A549 (cell line): Measurements from ENCODE around the gene DCLRE1A. TPM values are rescaled to one million over a fixed set of nuclear protein-coding genes. Genes with fewer than 3 reads are reported as not detected.

Experiments used
- ATAC-seq, 2 experiments: fragments of 200-7000 bp in 1 of 2; fragments of >200 bp in 1 of 2; cut with Nextera tagmentation in 1 of 2; cut with Tn5 transposase in 1 of 2; 3 replicates each; pipeline versions ENCODE4 v1.8.0 to v1.9.1; 2018 to 2020; ENCODE audit warnings: mild to moderate bottlenecking in 1 of 2, moderate library complexity in 1 of 2
- CTCF ChIA-PET: fragments of 300-600 bp; sonication (Branson Sonifier 250); formaldehyde crosslinking; extraction: SDS; loops from one replicate; lab custom pipeline; 2021; ENCODE audit warnings: antibody characterized with exemption, inconsistent platforms; lab: Yijun Ruan, JAX
- POLR2A ChIA-PET: fragments of 350-600 bp; formaldehyde crosslinking; extraction: SDS; loops from one replicate; lab custom pipeline; 2021; ENCODE audit warnings: antibody characterized with exemption, inconsistent platforms; lab: Yijun Ruan, JAX
- DNase-seq, 2 experiments: peaks; one replicate each; pipeline versions ENCODE4 v3.0.0 to v3.0.0-alpha.2; 2011 to 2016; ENCODE audit warnings: low read depth in 1 of 2, low spot score in 1 of 2
- FAIRE-seq: peaks from 2 replicates; lab custom pipeline; 2011; peaks lifted over from hg19 to GRCh38; lab: Jason Lieb, UNC
- H3K27ac ChIP-seq, 2 experiments: fragments of >200 bp; sonication (Bioruptor Twin); formaldehyde crosslinking; 3 replicates each; pipeline ENCODE4 v1.5.1; 2016 to 2017
- H3K4me1 ChIP-seq: fragments of >200 bp; sonication (Bioruptor Twin); formaldehyde crosslinking; 3 replicates; pipeline ENCODE4 v1.6.1; 2016
- H3K4me2 ChIP-seq: fragments of >200 bp; sonication (Bioruptor Twin); formaldehyde crosslinking; 3 replicates; pipeline ENCODE4 v1.6.1; 2016
- H3K4me3 ChIP-seq: fragments of >200 bp; sonication (Bioruptor Twin); formaldehyde crosslinking; 3 replicates; pipeline ENCODE4 v1.5.1; 2016
- H3K9me3 ChIP-seq: fragments of >200 bp; sonication (Bioruptor Twin); formaldehyde crosslinking; 3 replicates; pipeline ENCODE4 v1.6.1; 2016
- ATOH8 ChIP-seq: fragments of 250-450 bp; sonication (Bioruptor Pico); IDR thresholded peaks from 2 replicates; pipeline ENCODE4 v1.5.0; 2020; ENCODE audit warnings: low read depth, mild to moderate bottlenecking, moderate library complexity
- BHLHE40 ChIP-seq: IDR thresholded peaks from 2 replicates; pipeline ENCODE4 v1.6.1; 2012; ENCODE audit warnings: low read depth, low read length, inconsistent platforms
- CHD2 ChIP-seq: fragments of 150-350 bp; IDR thresholded peaks from 2 replicates; pipeline ENCODE4 v1.6.1; 2014; ENCODE audit warnings: low read length; ENCODE audit not compliant: partially characterized antibody
- CHD4 ChIP-seq: fragments of 200-600 bp; sonication (generic); IDR thresholded peaks from 2 replicates; pipeline ENCODE4 v1.6.1; 2016; ENCODE audit warnings: antibody characterized with exemption, mild to moderate bottlenecking, borderline replicate concordance
- EHF ChIP-seq: fragments of 250-450 bp; sonication (Bioruptor Pico); IDR thresholded peaks from 2 replicates; pipeline ENCODE4 v1.5.0; 2020; ENCODE audit warnings: mild to moderate bottlenecking
- FOSB ChIP-seq: fragments of 250-450 bp; sonication (Bioruptor Pico); IDR thresholded peaks from 2 replicates; pipeline ENCODE4 v1.5.0; 2020; ENCODE audit warnings: mild to moderate bottlenecking, moderate library complexity
- FOXS1 ChIP-seq: fragments of 250-450 bp; sonication (Bioruptor Pico); IDR thresholded peaks from 2 replicates; pipeline ENCODE4 v1.5.0; 2020; ENCODE audit warnings: mild to moderate bottlenecking, moderate library complexity
- HES2 ChIP-seq: fragments of >200 bp; sonication (Bioruptor Twin); formaldehyde crosslinking; IDR thresholded peaks from 2 replicates; pipeline ENCODE4 v1.6.1; 2016
- HEYL ChIP-seq: fragments of 250-450 bp; sonication (Bioruptor Pico); IDR thresholded peaks from 2 replicates; pipeline ENCODE4 v1.8.0; 2021; ENCODE audit warnings: mild to moderate bottlenecking, moderate library complexity
- HOXA7 ChIP-seq: fragments of 250-450 bp; sonication (Bioruptor Pico); IDR thresholded peaks from 2 replicates; pipeline ENCODE4 v1.5.0; 2020; ENCODE audit warnings: mild to moderate bottlenecking, moderate library complexity
- JUN ChIP-seq, 2 experiments: fragments of >200 bp; sonication (Bioruptor Twin); formaldehyde crosslinking; IDR thresholded peaks; 2 replicates in 1 of 2; 3 replicates in 1 of 2; pipeline ENCODE4 v1.6.1; 2016 to 2017
- KDM1A ChIP-seq: fragments of 200-600 bp; sonication (generic); IDR thresholded peaks from 2 replicates; pipeline ENCODE4 v1.6.1; 2016; ENCODE audit warnings: low read depth, mild to moderate bottlenecking
- KDM5A ChIP-seq: fragments of 200-600 bp; sonication (generic); IDR thresholded peaks from 2 replicates; pipeline ENCODE4 v1.6.1; 2016; ENCODE audit warnings: antibody characterized with exemption, mild to moderate bottlenecking
- MAZ ChIP-seq: fragments of 150-350 bp; IDR thresholded peaks from 2 replicates; pipeline ENCODE4 v1.6.1; 2014; ENCODE audit warnings: antibody characterized with exemption, low read depth, low read length, borderline replicate concordance
- MYC ChIP-seq: IDR thresholded peaks from 2 replicates; pipeline ENCODE4 v1.6.1; 2012; ENCODE audit warnings: mild to moderate bottlenecking, inconsistent platforms, low read length, improper control_type of control experiment, borderline replicate concordance
- NFE2L2 ChIP-seq: fragments of 150-350 bp; conservative IDR thresholded peaks from 2 replicates; pipeline ENCODE4 v1.6.1; 2014; ENCODE audit warnings: low read length
- PBX3 ChIP-seq: IDR thresholded peaks from 2 replicates; pipeline ENCODE4 v1.6.1; 2012
- PHF8 ChIP-seq: fragments of 200-600 bp; sonication (generic); IDR thresholded peaks from 2 replicates; pipeline ENCODE4 v1.6.1; 2016; ENCODE audit warnings: low read depth, mild to moderate bottlenecking, antibody characterized with exemption, moderate library complexity, borderline replicate concordance
- RAD21 ChIP-seq, 2 experiments: fragments of >200 bp in 1 of 2; sonication (Bioruptor Twin) in 1 of 2; formaldehyde crosslinking in 1 of 2; IDR thresholded peaks in 1 of 2; conservative IDR thresholded peaks in 1 of 2; 2 replicates in 1 of 2; 3 replicates in 1 of 2; pipeline ENCODE4 v1.6.1; 2012 to 2018; ENCODE audit warnings: inconsistent platforms in 1 of 2
- RCOR1 ChIP-seq: fragments of 150-350 bp; IDR thresholded peaks from 2 replicates; pipeline ENCODE4 v1.6.1; 2014; ENCODE audit warnings: antibody characterized with exemption, low read length, low read depth
- RFX5 ChIP-seq: fragments of 450-650 bp; IDR thresholded peaks from 2 replicates; pipeline ENCODE4 v1.7.1; 2014; ENCODE audit warnings: antibody characterized with exemption, mild to moderate bottlenecking, moderate library complexity
- RNF2 ChIP-seq: fragments of 200-600 bp; sonication (generic); IDR thresholded peaks from 2 replicates; pipeline ENCODE4 v1.6.1; 2016; ENCODE audit warnings: low read depth, mild to moderate bottlenecking, antibody characterized with exemption, moderate library complexity, borderline replicate concordance
- TFCP2L1 ChIP-seq: fragments of 250-450 bp; sonication (Bioruptor Pico); IDR thresholded peaks from 2 replicates; pipeline ENCODE4 v1.5.0; 2021; ENCODE audit warnings: mild to moderate bottlenecking
- ZC3H11A ChIP-seq: fragments of 450-650 bp; IDR thresholded peaks from 2 replicates; pipeline ENCODE4 v1.6.1; 2014; ENCODE audit warnings: antibody characterized with exemption, mild to moderate bottlenecking
- ZNF302 ChIP-seq: fragments of 250-450 bp; sonication (Bioruptor Pico); IDR thresholded peaks from 2 replicates; pipeline ENCODE4 v1.9.0; 2021; ENCODE audit warnings: inconsistent platforms, mild to moderate bottlenecking, moderate library complexity
- ZSCAN20 ChIP-seq: fragments of 250-450 bp; sonication (Bioruptor Pico); IDR thresholded peaks from 2 replicates; pipeline ENCODE4 v1.8.0; 2022; ENCODE audit warnings: mild to moderate bottlenecking, moderate library complexity
- WGBS: methylation state at CpG from one replicate; pipeline ENCODE4 v1.1.6; 2017; ENCODE audit errors: missing lambda C conversion rate; 5-methylcytosine and 5-hydroxymethylcytosine counted together
- polyA plus RNA-seq, 4 experiments: library from polyadenylated mRNA; depleted of rRNA in 3 of 4; stranded (reverse); fragments of >200 nt; fragmentation: RNase III in 1 of 4; extraction: RNeasy Plus Mini Kit Qiagen cat#74134 plus additional on column Dnase treatment in 1 of 4; gene quantifications; 2 replicates in 3 of 4; 3 replicates in 1 of 4; pipeline ENCODE4 v1.2.3, GENCODE V29; 2011 to 2017

Gene DCLRE1A
- polyA plus RNA-seq, 2 of the 4 experiments (the other 2 are of a cell fraction), result 11.8 to 26.8 TPM

- Histone ChIP-seq H3K9me3 (no peaks in the 10 kb centered on the region), H3K27ac (no peak overlapping the region), H3K4me1 (no peaks in the 10 kb centered on the region), H3K4me3 (no peak overlapping the region), H3K4me2 (no peak overlapping the region)
- ATAC-seq, result no peak
- FAIRE-seq, result no peak
- CTCF ChIA-PET, result interaction anchor here (0.6 to 13.8 kb wide), 7 partner anchors 8 to 609 kb away, joined by 3 to 195 read pairs (median 3); no protein-coding TSS in a partner anchor
- POLR2A ChIA-PET, result no interaction called here
- no peak for DNase-seq
- 62% methylated on average over 4 of the region's 4 CpGs for WGBS
- TF ChIP-seq MAZ (no peak), HES2 (no peak), CHD4 (no peak), KDM5A (no peak), RNF2 (no peak), RAD21 (conservative IDR thresholded peaks at IDR 0.05 in 1 of 2, IDR thresholded peaks at IDR 0.05 in 1 of 2) (no peak), ATOH8 (CRISPR knock-in tag) (no peak), HEYL (CRISPR knock-in tag) (no peak), FOSB (no peak), BHLHE40 (no peak), PBX3 (no peak), RCOR1 (no peak), ZSCAN20 (CRISPR knock-in tag) (no peak), FOXS1 (no peak)
These were observed 50.9 kb downstream of the DCLRE1A start for GRCh38 chr10:113802997-113803396.

- ATAC-seq (no peak), FAIRE-seq (no peak)
- H3K4me2 ChIP-seq, result no peak overlapping the region
- ChIA-PET POLR2A (no interaction called here), CTCF (interaction anchor here (0.7 to 13.8 kb wide), 5 partner anchors 96 to 309 kb away, joined by 3 to 195 read pairs (median 3); no protein-coding TSS in a partner anchor)
- WGBS, result 80% methylated on average over 6 of the region's 6 CpGs
- no peak overlapping the region for H3K27ac ChIP-seq
- H3K4me3 ChIP-seq, result no peak overlapping the region
- H3K9me3 ChIP-seq, result no peaks in the 10 kb centered on the region
- no peaks in the 10 kb centered on the region for H3K4me1 ChIP-seq
- no peak for TF ChIP-seq EHF (CRISPR knock-in tag)
- TF ChIP-seq CHD4, result no peak
- TF ChIP-seq KDM1A, result no peak
- TF ChIP-seq JUN (IDR thresholded peaks at IDR 0.05), result no peak
- TF ChIP-seq ZNF302 (CRISPR knock-in tag), result no peak
- no peak for TF ChIP-seq ZC3H11A
- no peak for TF ChIP-seq HOXA7
- no peak for TF ChIP-seq MYC
- TF ChIP-seq TFCP2L1 (CRISPR knock-in tag), result no peak
- TF ChIP-seq ZSCAN20 (CRISPR knock-in tag), result no peak
- TF ChIP-seq, all 56 proteins: peak for 0
- no peak for DNase-seq
These were observed 52.3 kb downstream of the DCLRE1A start for GRCh38 chr10:113801569-113801968.

- no peak for TF ChIP-seq CHD2
- no peak for TF ChIP-seq TFCP2L1 (CRISPR knock-in tag)
- TF ChIP-seq PHF8, result no peak
- TF ChIP-seq HOXA7, result no peak
- no peak for TF ChIP-seq RFX5
- no peak for TF ChIP-seq NFE2L2
- TF ChIP-seq, all 56 proteins: peak for 0
- no peak overlapping the region for H3K27ac ChIP-seq
- H3K4me3 ChIP-seq, result no peak overlapping the region
- no peak for FAIRE-seq
- CTCF ChIA-PET, result interaction anchor here (0.7 to 1.2 kb wide), 6 partner anchors 8 to 319 kb away, joined by 3 to 6 read pairs (median 4); no protein-coding TSS in a partner anchor
- peaks cover 22% of the 10 kb centered on the region for H3K4me1 ChIP-seq
- no peak for ATAC-seq
- POLR2A ChIA-PET, result no interaction called here
- H3K9me3 ChIP-seq, result peaks cover 4% of the 10 kb centered on the region; the same call in 1 of the 3 replicates
- H3K4me2 ChIP-seq, result no peak overlapping the region
- 80% methylated on average over 2 of the region's 2 CpGs for WGBS
- no peak for DNase-seq
These were observed 62.2 kb downstream of the DCLRE1A start for GRCh38 chr10:113791691-113792090.
